ENCODE results near the gene CACNA2D3. TPM values are rescaled to one million over a fixed set of nuclear protein-coding genes. Genes with fewer than 3 reads are reported as not detected.

CACNA2D3 gene
- total RNA-seq, 2 donors from 2014 or later = 0.42 to 0.98 TPM

GRCh38 chr3:54427501-54427900, 305.1 kb downstream of the CACNA2D3 start:
- Histone ChIP-seq H3K27ac (no peak overlapping the region), H3K36me3 (no peaks in the 10 kb centered on the region), H3K4me1 (no peaks in the 10 kb centered on the region), H3K9ac (ENCODE audit: low read depth in 2 of 2, low read length in 2 of 2) (no peak overlapping the region), H3K27me3 (no peaks in the 10 kb centered on the region), H3K9me3 (no peaks in the 10 kb centered on the region), H3K4me3 (no peak overlapping the region)
- DNase-seq = no peak
- intact Hi-C loops (cut with DNase I) = loop anchor here (5.0 kb wide), 1 partner anchor 490 kb away; no protein-coding TSS in a partner anchor
- TF ChIP-seq CTCF (IDR thresholded peaks at IDR 0.05) = no peak

GRCh38 chr3:54427941-54428871, 305.9 kb downstream of the CACNA2D3 start:
- Histone ChIP-seq H3K36me3 (no peaks in the 10 kb centered on the region), H3K4me1 (no peaks in the 10 kb centered on the region), H3K9me3 (no peaks in the 10 kb centered on the region), H3K9ac (ENCODE audit: low read depth in 2 of 2, low read length in 2 of 2) (no peak overlapping the region), H3K27me3 (no peaks in the 10 kb centered on the region), H3K27ac (no peak overlapping the region), H3K4me3 (no peak overlapping the region)
- peak; percentile 71 for TF ChIP-seq CTCF (IDR thresholded peaks at IDR 0.05)
- peak; percentile 60 for DNase-seq
- intact Hi-C loops (cut with DNase I) = loop anchor here (5.0 kb wide), 1 partner anchor 491 kb away; no protein-coding TSS in a partner anchor

DNA sequence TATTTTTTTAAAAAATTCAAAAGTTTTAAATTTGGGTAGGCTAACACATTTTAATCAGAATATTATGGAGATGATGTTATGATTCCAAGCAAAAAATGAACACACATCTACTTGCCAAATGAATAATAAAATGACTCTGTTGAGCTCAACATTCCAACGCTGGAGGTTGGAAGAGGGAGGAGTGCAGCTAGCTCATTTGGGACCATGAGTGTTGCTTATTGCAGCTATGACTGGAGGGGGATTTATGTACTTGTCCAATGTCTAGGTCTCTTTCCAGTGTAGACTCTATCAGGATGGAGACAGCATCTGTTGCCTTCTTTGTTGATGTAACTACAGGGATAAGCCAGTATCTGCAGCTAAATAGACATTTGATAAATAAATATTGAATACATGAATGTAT, 310.6 kb downstream of the CACNA2D3 start:
- intact Hi-C loops (cut with DNase I) = no loop called here
- no peak for DNase-seq
- no peak for TF ChIP-seq CTCF (IDR thresholded peaks at IDR 0.05)
- Histone ChIP-seq H3K36me3 (no peaks in the 10 kb centered on the region), H3K9ac (ENCODE audit: low read depth in 2 of 2, low read length in 2 of 2) (no peak overlapping the region), H3K27ac (no peak overlapping the region), H3K27me3 (no peaks in the 10 kb centered on the region), H3K9me3 (no peaks in the 10 kb centered on the region), H3K4me1 (no peaks in the 10 kb centered on the region), H3K4me3 (no peak overlapping the region)

- TF ChIP-seq CTCF (IDR thresholded peaks at IDR 0.05) = no peak
- H3K36me3 ChIP-seq = no peaks in the 10 kb centered on the region
- H3K9me3 ChIP-seq = no peaks in the 10 kb centered on the region
- H3K27ac ChIP-seq = no peak overlapping the region
- H3K9ac ChIP-seq (ENCODE audit: low read depth in 2 of 2, low read length in 2 of 2) = no peak overlapping the region
- intact Hi-C loops (cut with DNase I) = no loop called here
- H3K27me3 ChIP-seq = no peaks in the 10 kb centered on the region
- no peaks in the 10 kb centered on the region for H3K4me1 ChIP-seq
- H3K4me3 ChIP-seq = no peak overlapping the region
- no peak for DNase-seq
These were observed 311.5 kb downstream of the CACNA2D3 start for GRCh38 chr3:54433846-54434245.

DNA sequence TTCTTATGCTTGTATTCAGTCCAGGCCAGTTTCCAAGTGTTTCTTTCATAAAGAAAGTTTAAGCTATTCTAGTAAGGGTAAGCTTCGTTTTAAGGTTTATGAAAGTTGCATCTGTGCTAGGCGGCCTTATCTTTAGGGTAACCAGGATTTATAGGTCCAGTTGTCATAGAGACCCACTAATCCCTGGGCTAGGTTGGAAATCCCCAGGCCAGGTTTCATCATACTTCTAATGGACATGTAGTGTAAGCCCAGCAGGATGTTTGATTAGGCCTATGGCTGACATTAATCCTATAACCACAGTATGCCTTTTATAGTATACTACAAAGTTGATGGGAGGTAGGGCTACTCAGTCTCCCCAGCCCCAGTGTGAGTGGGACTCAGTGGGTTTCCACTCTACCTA, 312.4 kb downstream of the CACNA2D3 start:
- no peak for TF ChIP-seq CTCF (IDR thresholded peaks at IDR 0.05)
- no peaks in the 10 kb centered on the region for H3K27me3 ChIP-seq
- no peak overlapping the region for H3K27ac ChIP-seq
- H3K4me1 ChIP-seq = no peaks in the 10 kb centered on the region
- H3K36me3 ChIP-seq = no peaks in the 10 kb centered on the region
- no peak for DNase-seq
- intact Hi-C loops (cut with DNase I) = no loop called here
- H3K4me3 ChIP-seq = no peak overlapping the region
- H3K9ac ChIP-seq (ENCODE audit: low read depth in 2 of 2, low read length in 2 of 2) = no peak overlapping the region
- no peaks in the 10 kb centered on the region for H3K9me3 ChIP-seq

Data from colonic mucosa (tissue), 4 donors.